ENCODE measurements around the gene SIK1. TPM values are rescaled to one million over a fixed set of nuclear protein-coding genes. Genes with fewer than 3 reads are reported as not detected.
"Not testable (repeated sequence)": the region's sequence is repeated elsewhere in the genome, so short reads cannot be mapped to it uniquely, and the experiment has no call there.

Gene SIK1
- polyA plus RNA-seq, 1 donor (not counting 4 experiments of a cell fraction or from before 2014, with no cell fraction given): 49.6 TPM

GRCh38 chr21:43398533-43398932 is 28.4 kb downstream of the SIK1 start:
- H3K4me1 ChIP-seq (ENCODE audit: control insufficient read depth, extremely low read depth, insufficient read depth, low read length); H2AFZ ChIP-seq (ENCODE audit: control insufficient read depth, low read length); H3K9me3 ChIP-seq (ENCODE audit: control insufficient read depth, low read depth, low read length); H3K9me1 ChIP-seq (ENCODE audit: control insufficient read depth, extremely low read depth, insufficient read depth, low read length); H3K4me3 ChIP-seq (ENCODE audit: control insufficient read depth in 2 of 3, extremely low read depth in 1 of 3, insufficient read depth in 2 of 3, low read depth in 1 of 3, low read length in 3 of 3); H4K20me1 ChIP-seq (ENCODE audit: control insufficient read depth, extremely low read depth, insufficient read depth, low read length); DNase-seq (ENCODE audit: low read depth, low spot score); H3K36me3 ChIP-seq (ENCODE audit: control insufficient read depth in 2 of 2, extremely low read depth in 1 of 2, insufficient read depth in 2 of 2, low read length in 2 of 2); dilution Hi-C loops (cut with MboI; ENCODE audit: extremely low pct_ligation_motif_present, low sequenced_read_pairs); H3K4me2 ChIP-seq (ENCODE audit: control insufficient read depth, extremely low read depth, insufficient read depth, low read depth, low read length); H3K27me3 ChIP-seq (ENCODE audit: control insufficient read depth, extremely low read depth, insufficient read depth, low read length); H3K9ac ChIP-seq (ENCODE audit: control insufficient read depth, extremely low read depth, insufficient read depth, low read length); H3K27ac ChIP-seq (ENCODE audit: control insufficient read depth, insufficient read depth, low read length); H3K79me2 ChIP-seq (ENCODE audit: control insufficient read depth, insufficient read depth, low read length); FAIRE-seq: not testable (repeated sequence)

DNA sequence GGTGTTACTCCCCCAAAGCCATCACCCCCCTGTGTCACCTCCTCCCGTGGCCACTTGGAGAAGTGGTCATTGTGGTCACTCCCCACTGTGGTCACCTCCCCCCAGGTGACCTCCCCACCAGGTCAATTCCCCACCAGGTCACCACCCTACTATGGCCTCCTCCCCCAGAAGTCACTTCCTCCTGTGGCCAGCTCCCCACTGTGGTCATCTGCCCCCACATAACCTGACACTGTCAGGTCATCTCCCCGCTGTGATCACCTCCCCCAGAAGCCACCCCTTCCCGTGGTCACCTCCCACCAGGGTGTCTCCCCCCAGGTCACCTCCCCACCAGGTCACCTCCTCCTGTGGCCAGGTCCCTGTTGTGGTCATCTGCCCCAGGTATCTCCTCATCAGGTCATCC is 28.9 kb downstream of the SIK1 start:
- H3K9ac ChIP-seq (ENCODE audit: control insufficient read depth, extremely low read depth, insufficient read depth, low read length); H3K27me3 ChIP-seq (ENCODE audit: control insufficient read depth, extremely low read depth, insufficient read depth, low read length); dilution Hi-C loops (cut with MboI; ENCODE audit: extremely low pct_ligation_motif_present, low sequenced_read_pairs); H3K4me1 ChIP-seq (ENCODE audit: control insufficient read depth, extremely low read depth, insufficient read depth, low read length); FAIRE-seq; H3K4me3 ChIP-seq (ENCODE audit: control insufficient read depth in 2 of 3, extremely low read depth in 1 of 3, insufficient read depth in 2 of 3, low read depth in 1 of 3, low read length in 3 of 3); H4K20me1 ChIP-seq (ENCODE audit: control insufficient read depth, extremely low read depth, insufficient read depth, low read length); DNase-seq (ENCODE audit: low read depth, low spot score); H3K36me3 ChIP-seq (ENCODE audit: control insufficient read depth in 2 of 2, extremely low read depth in 1 of 2, insufficient read depth in 2 of 2, low read length in 2 of 2); H3K9me1 ChIP-seq (ENCODE audit: control insufficient read depth, extremely low read depth, insufficient read depth, low read length); H3K4me2 ChIP-seq (ENCODE audit: control insufficient read depth, extremely low read depth, insufficient read depth, low read depth, low read length); H3K79me2 ChIP-seq (ENCODE audit: control insufficient read depth, insufficient read depth, low read length); H2AFZ ChIP-seq (ENCODE audit: control insufficient read depth, low read length); H3K27ac ChIP-seq (ENCODE audit: control insufficient read depth, insufficient read depth, low read length); H3K9me3 ChIP-seq (ENCODE audit: control insufficient read depth, low read depth, low read length): not testable (repeated sequence)

- H3K79me2 ChIP-seq (ENCODE audit: control insufficient read depth, insufficient read depth, low read length); H3K36me3 ChIP-seq (ENCODE audit: control insufficient read depth in 2 of 2, extremely low read depth in 1 of 2, insufficient read depth in 2 of 2, low read length in 2 of 2); H3K4me2 ChIP-seq (ENCODE audit: control insufficient read depth, extremely low read depth, insufficient read depth, low read depth, low read length); H2AFZ ChIP-seq (ENCODE audit: control insufficient read depth, low read length); H3K4me1 ChIP-seq (ENCODE audit: control insufficient read depth, extremely low read depth, insufficient read depth, low read length); dilution Hi-C loops (cut with MboI; ENCODE audit: extremely low pct_ligation_motif_present, low sequenced_read_pairs); H3K4me3 ChIP-seq (ENCODE audit: control insufficient read depth in 2 of 3, extremely low read depth in 1 of 3, insufficient read depth in 2 of 3, low read depth in 1 of 3, low read length in 3 of 3); H3K9me1 ChIP-seq (ENCODE audit: control insufficient read depth, extremely low read depth, insufficient read depth, low read length); H3K27me3 ChIP-seq (ENCODE audit: control insufficient read depth, extremely low read depth, insufficient read depth, low read length); DNase-seq (ENCODE audit: low read depth, low spot score); H4K20me1 ChIP-seq (ENCODE audit: control insufficient read depth, extremely low read depth, insufficient read depth, low read length); H3K27ac ChIP-seq (ENCODE audit: control insufficient read depth, insufficient read depth, low read length); H3K9ac ChIP-seq (ENCODE audit: control insufficient read depth, extremely low read depth, insufficient read depth, low read length); FAIRE-seq; H3K9me3 ChIP-seq (ENCODE audit: control insufficient read depth, low read depth, low read length): not testable (repeated sequence)
Observed at GRCh38 chr21:43397439-43397808, 29.5 kb downstream of the SIK1 start.

DNA sequence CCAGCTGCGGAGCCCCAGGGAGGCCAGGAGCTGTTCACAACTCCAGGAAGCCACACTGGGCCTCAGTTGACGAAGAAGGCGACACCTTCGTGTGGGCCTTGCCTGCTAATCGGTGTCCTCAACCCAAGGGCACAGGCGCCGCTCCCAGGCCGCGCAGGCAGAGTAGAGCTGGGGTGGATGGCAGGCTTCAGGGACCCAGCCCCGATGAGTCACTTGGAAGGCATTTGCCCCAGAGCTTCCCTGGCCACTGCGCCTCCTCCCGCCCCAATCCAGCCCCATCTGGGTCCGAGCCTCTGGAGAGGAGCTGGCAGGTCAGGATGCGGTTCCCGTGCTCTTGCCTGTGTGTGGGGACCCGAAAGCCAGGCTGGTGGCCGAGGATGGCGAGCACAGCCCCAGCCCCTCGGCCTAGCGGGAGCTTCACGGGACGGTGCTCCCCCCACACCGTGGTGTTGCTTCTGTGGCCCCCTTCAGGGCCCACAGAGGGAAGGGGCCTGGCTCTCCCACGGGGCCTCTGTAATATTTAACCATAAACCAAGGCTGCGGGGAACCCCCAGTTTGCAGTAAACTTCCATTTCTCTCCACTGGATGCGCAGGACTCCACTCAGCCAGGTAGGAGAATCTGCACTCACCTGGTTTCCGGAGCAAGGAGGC is 30.0 kb downstream of the SIK1 start:
- H3K27ac ChIP-seq (ENCODE audit: control insufficient read depth, insufficient read depth, low read length); dilution Hi-C loops (cut with MboI; ENCODE audit: extremely low pct_ligation_motif_present, low sequenced_read_pairs); H3K36me3 ChIP-seq (ENCODE audit: control insufficient read depth in 2 of 2, extremely low read depth in 1 of 2, insufficient read depth in 2 of 2, low read length in 2 of 2); DNase-seq (ENCODE audit: low read depth, low spot score); H4K20me1 ChIP-seq (ENCODE audit: control insufficient read depth, extremely low read depth, insufficient read depth, low read length); H3K4me1 ChIP-seq (ENCODE audit: control insufficient read depth, extremely low read depth, insufficient read depth, low read length); H2AFZ ChIP-seq (ENCODE audit: control insufficient read depth, low read length); H3K4me3 ChIP-seq (ENCODE audit: control insufficient read depth in 2 of 3, extremely low read depth in 1 of 3, insufficient read depth in 2 of 3, low read depth in 1 of 3, low read length in 3 of 3); H3K79me2 ChIP-seq (ENCODE audit: control insufficient read depth, insufficient read depth, low read length); H3K9ac ChIP-seq (ENCODE audit: control insufficient read depth, extremely low read depth, insufficient read depth, low read length); H3K9me1 ChIP-seq (ENCODE audit: control insufficient read depth, extremely low read depth, insufficient read depth, low read length); H3K4me2 ChIP-seq (ENCODE audit: control insufficient read depth, extremely low read depth, insufficient read depth, low read depth, low read length); H3K9me3 ChIP-seq (ENCODE audit: control insufficient read depth, low read depth, low read length); H3K27me3 ChIP-seq (ENCODE audit: control insufficient read depth, extremely low read depth, insufficient read depth, low read length): not testable (repeated sequence)
- peak; percentile 73 for FAIRE-seq

- H3K27me3 ChIP-seq (ENCODE audit: control insufficient read depth, extremely low read depth, insufficient read depth, low read length); H2AFZ ChIP-seq (ENCODE audit: control insufficient read depth, low read length); H3K9me1 ChIP-seq (ENCODE audit: control insufficient read depth, extremely low read depth, insufficient read depth, low read length); H3K9me3 ChIP-seq (ENCODE audit: control insufficient read depth, low read depth, low read length); FAIRE-seq; H3K4me2 ChIP-seq (ENCODE audit: control insufficient read depth, extremely low read depth, insufficient read depth, low read depth, low read length); DNase-seq (ENCODE audit: low read depth, low spot score); H3K4me1 ChIP-seq (ENCODE audit: control insufficient read depth, extremely low read depth, insufficient read depth, low read length); H4K20me1 ChIP-seq (ENCODE audit: control insufficient read depth, extremely low read depth, insufficient read depth, low read length); H3K4me3 ChIP-seq (ENCODE audit: control insufficient read depth in 2 of 3, extremely low read depth in 1 of 3, insufficient read depth in 2 of 3, low read depth in 1 of 3, low read length in 3 of 3); H3K36me3 ChIP-seq (ENCODE audit: control insufficient read depth in 2 of 2, extremely low read depth in 1 of 2, insufficient read depth in 2 of 2, low read length in 2 of 2); dilution Hi-C loops (cut with MboI; ENCODE audit: extremely low pct_ligation_motif_present, low sequenced_read_pairs); H3K9ac ChIP-seq (ENCODE audit: control insufficient read depth, extremely low read depth, insufficient read depth, low read length); H3K27ac ChIP-seq (ENCODE audit: control insufficient read depth, insufficient read depth, low read length); H3K79me2 ChIP-seq (ENCODE audit: control insufficient read depth, insufficient read depth, low read length): not testable (repeated sequence)
Observed at GRCh38 chr21:43383351-43383750, 43.6 kb downstream of the SIK1 start.
